Endothelial cell of umbilical vein (primary cell): ENCODE measurements around the gene SIAH2. TPM values are rescaled to one million over a fixed set of nuclear protein-coding genes. Genes with fewer than 3 reads are reported as not detected.

Experiments
- BruUV-seq: library from RNA; stranded (reverse); fragments of 400-500 nt; replicated peaks from 2 replicates; lab custom pipeline; 2021; lab: Mats Ljungman, UMichigan
- CTCF ChIA-PET: fragments of 300-600, 350-600 bp; sonication (Branson Sonifier 250); formaldehyde crosslinking; loops from one replicate; lab custom pipeline; 2021; ENCODE audit warnings: antibody characterized with exemption, inconsistent platforms; lab: Charles Lee
- POLR2A ChIA-PET: fragments of 300-600, 350-600 bp; sonication (Branson Sonifier 250); formaldehyde crosslinking; loops from one replicate; lab custom pipeline; 2021; ENCODE audit warnings: antibody characterized with exemption, inconsistent platforms; lab: Charles Lee
- DNase-seq: peaks from one replicate; pipeline ENCODE4 v3.0.0-alpha.2; 2011; ENCODE audit warnings: low read depth, low spot score
- FAIRE-seq: peaks from 2 replicates; lab custom pipeline; 2011; peaks lifted over from hg19 to GRCh38; lab: Jason Lieb, UNC
- H2AFZ ChIP-seq: 2 replicates; pipeline ENCODE4 v1.6.0; 2012; ENCODE audit warnings: low read depth, low read length, control low read depth, inconsistent platforms
- H3K27ac ChIP-seq: 2 replicates; pipeline ENCODE4 v1.5.1; 2011; ENCODE audit warnings: low read depth, mild to moderate bottlenecking, control low read depth, low read length, moderate library complexity; ENCODE audit not compliant: insufficient read depth
- H3K27me3 ChIP-seq, 2 experiments: 2 replicates each; pipeline versions ENCODE4 v1.6.0 to v1.6.1; 2011; ENCODE audit warnings: low read length in 2 of 2, mixed read lengths in 1 of 2; ENCODE audit not compliant: control insufficient read depth in 2 of 2, insufficient read depth in 2 of 2
- H3K36me3 ChIP-seq, 2 experiments: 2 replicates in 1 of 2; 3 replicates in 1 of 2; pipeline ENCODE4 v1.5.1; 2011; ENCODE audit warnings: low read length in 2 of 2, mild to moderate bottlenecking in 1 of 2, moderate library complexity in 1 of 2; ENCODE audit not compliant: control insufficient read depth in 2 of 2, insufficient read depth in 2 of 2; ENCODE audit errors: extremely low read depth in 1 of 2
- H3K4me1 ChIP-seq: 3 replicates; pipeline ENCODE4 v1.5.1; 2011; ENCODE audit warnings: mild to moderate bottlenecking, low read length; ENCODE audit not compliant: control insufficient read depth, insufficient read depth; ENCODE audit errors: extremely low read depth
- H3K4me2 ChIP-seq: 2 replicates; pipeline ENCODE4 v1.6.1; 2011; ENCODE audit warnings: low read length, control low read depth, mixed read lengths; ENCODE audit not compliant: insufficient read depth
- H3K4me3 ChIP-seq, 3 experiments: fragments of 200-600 bp in 1 of 3; sonication (generic), shearing (Covaris generic) in 1 of 3; replicated peaks in 1 of 3; 2 replicates each; pipeline ENCODE4 v1.5.1; 2011 to 2016; ENCODE audit warnings: control low read depth in 3 of 3, low read length in 3 of 3, mild to moderate bottlenecking in 2 of 3, inconsistent platforms in 1 of 3, low read depth in 1 of 3, moderate library complexity in 1 of 3; ENCODE audit not compliant: insufficient read depth in 1 of 3
- H3K79me2 ChIP-seq: 2 replicates; pipeline ENCODE4 v1.6.0; 2012; ENCODE audit warnings: low read length, inconsistent platforms; ENCODE audit not compliant: control insufficient read depth, insufficient read depth
- H3K9ac ChIP-seq: replicated peaks from 2 replicates; pipeline ENCODE3; 2011; ENCODE audit warnings: low read length, control low read depth; ENCODE audit not compliant: insufficient read depth; ENCODE audit errors: extremely low read depth
- H3K9me1 ChIP-seq: replicated peaks from 3 replicates; pipeline ENCODE4 v1.6.0; 2011; ENCODE audit warnings: mild to moderate bottlenecking, low read length; ENCODE audit not compliant: control insufficient read depth, insufficient read depth; ENCODE audit errors: extremely low read depth
- H3K9me3 ChIP-seq: replicated peaks from 2 replicates; pipeline ENCODE4 v1.5.1; 2012; ENCODE audit warnings: low read length, inconsistent platforms; ENCODE audit not compliant: control insufficient read depth, insufficient read depth
- H4K20me1 ChIP-seq: replicated peaks from 2 replicates; pipeline ENCODE3; 2011; ENCODE audit warnings: mild to moderate bottlenecking, low read length; ENCODE audit not compliant: control insufficient read depth, insufficient read depth; ENCODE audit errors: extremely low read depth
- CTCF ChIP-seq, 2 donors: IDR thresholded peaks; 1 replicate in 1 of 2; 2 replicates in 1 of 2; pipeline ENCODE4 v1.5.1; 2011; ENCODE audit warnings: low read length in 2 of 2, mild to moderate bottlenecking in 2 of 2, moderate library complexity in 2 of 2, control low read depth in 1 of 2, inconsistent platforms in 1 of 2, low read depth in 1 of 2; ENCODE audit not compliant: insufficient read depth in 1 of 2; ENCODE audit errors: extremely low read depth in 1 of 2
- EZH2 ChIP-seq: IDR thresholded peaks from 2 replicates; pipeline ENCODE4 v1.6.1; 2012; ENCODE audit warnings: borderline replicate concordance, low read depth, mild to moderate bottlenecking, moderate library complexity, low read length, inconsistent platforms; ENCODE audit not compliant: severe bottlenecking
- FOS ChIP-seq: IDR thresholded peaks from 2 replicates; pipeline ENCODE4 v1.6.1; 2011; ENCODE audit warnings: mild to moderate bottlenecking, low read length, moderate library complexity, borderline replicate concordance; ENCODE audit not compliant: insufficient read depth
- GATA2 ChIP-seq: IDR thresholded peaks from 2 replicates; pipeline ENCODE4 v1.7.0; 2011; ENCODE audit warnings: low read depth, mild to moderate bottlenecking, moderate library complexity, mixed read lengths, low read length; ENCODE audit not compliant: insufficient read length, insufficient read depth
- JUN ChIP-seq: IDR thresholded peaks from 2 replicates; pipeline ENCODE4 v1.6.1; 2011; ENCODE audit warnings: borderline replicate concordance, low read depth; ENCODE audit not compliant: insufficient read length, insufficient read depth
- MAX ChIP-seq: IDR thresholded peaks from 2 replicates; pipeline ENCODE4 v1.6.1; 2011; ENCODE audit not compliant: insufficient read depth, insufficient read length
- MYC ChIP-seq: IDR thresholded peaks from one replicate; pipeline ENCODE4 v1.6.1; 2011; ENCODE audit warnings: mild to moderate bottlenecking, low read depth, low read length
- POLR2A ChIP-seq: IDR thresholded peaks from 2 replicates; pipeline ENCODE4 v1.6.1; 2012; ENCODE audit warnings: low read depth, mild to moderate bottlenecking, control low read depth, low read length
- POLR2AphosphoS5 ChIP-seq: IDR thresholded peaks from 2 replicates; pipeline ENCODE4 v1.6.1; 2012; ENCODE audit warnings: low read depth, mild to moderate bottlenecking, control low read depth, low read length, moderate library complexity; ENCODE audit not compliant: insufficient read depth
- dilution Hi-C: fragments of 300-500 bp; cut with MboI; formaldehyde crosslinking; loops from one replicate; pipeline ENCODE4 v1.15.0; 2019; ENCODE audit warnings: low sequenced_read_pairs; ENCODE audit not compliant: extremely low pct_ligation_motif_present
- intact Hi-C: fragments of 100-400 bp; cut with micrococcal nuclease; formaldehyde crosslinking; loops from one replicate; pipeline ENCODE4 v1.10.0; 2022
- polyA plus RNA-seq, 4 experiments: library from polyadenylated mRNA; depleted of rRNA in 3 of 4; stranded (reverse) in 3 of 4; unstranded in 1 of 4; fragments of >200 nt; gene quantifications; 2 replicates each; pipeline versions ENCODE4 v1.2.1 to v1.2.3, GENCODE V29; 2011 to 2012; ENCODE audit warnings: missing spikeins in 1 of 4
- total RNA-seq: library from RNA; stranded (reverse); gene quantifications from 2 replicates; pipeline ENCODE4 v1.2.3, GENCODE V29; 2021

The SIAH2 gene
- total and polyA plus RNA-seq, 2 donors (not counting 3 experiments of a cell fraction or from before 2014, with no cell fraction given) = 16.7 to 25.1 TPM

DNA sequence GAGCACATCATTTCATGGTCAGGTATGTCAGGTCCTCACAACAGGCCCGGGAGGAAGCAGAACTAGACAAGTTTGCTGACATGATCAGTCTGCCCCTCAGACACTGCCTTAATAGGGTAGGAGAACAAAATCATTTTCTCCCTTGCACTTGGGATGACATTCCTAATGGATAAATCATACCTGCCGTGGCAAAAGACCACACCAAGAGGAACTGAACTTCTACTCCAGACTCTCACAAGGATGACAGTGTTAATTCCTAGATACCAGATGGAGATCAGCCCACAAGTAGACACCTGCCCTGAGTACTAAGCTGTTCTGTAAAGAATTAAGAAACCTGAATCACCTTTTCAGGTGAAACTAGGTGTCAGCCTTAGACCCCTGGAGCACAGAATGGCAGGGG, 19.5 kb downstream of the SIAH2 start:
- no peak for FAIRE-seq
- DNase-seq = no peak
- TF ChIP-seq FOS (no peak), GATA2 (no peak), EZH2 (no peak), POLR2AphosphoS5 (no peak), MYC (no peak), POLR2A (no peak), MAX (no peak), CTCF (IDR thresholded peaks at IDR 0.05; ENCODE audit: extremely low read depth in 1 of 2, insufficient read depth in 1 of 2, low read depth in 1 of 2, low read length in 2 of 2) (no peak), JUN (no peak)
- Histone ChIP-seq H3K9me1 (no peaks in the 10 kb centered on the region), H3K4me2 (no peak overlapping the region), H3K27ac (no peak overlapping the region), H3K4me3 (no peak overlapping the region), H2AFZ (no peak overlapping the region), H3K27me3 (no peaks in the 10 kb centered on the region), H3K4me1 (no peaks in the 10 kb centered on the region), H4K20me1 (no peaks in the 10 kb centered on the region), H3K79me2 (peaks cover 52% of the 10 kb centered on the region), H3K9me3 (no peaks in the 10 kb centered on the region), H3K36me3 (peaks cover 0 to 7% of the 10 kb centered on the region in 2 experiments), H3K9ac (no peak overlapping the region)
- dilution Hi-C loops = no loop called here
- BruUV-seq = no TSS peak
- ChIA-PET CTCF (interaction anchor here (1.0 kb wide), 1 partner anchor 31 kb away, joined by 3 read pairs; no protein-coding TSS in a partner anchor), POLR2A (no interaction called here)
- intact Hi-C loops = no loop called here
